IMR-90 (cell line): ENCODE results near the gene CST11. TPM values are rescaled to one million over a fixed set of nuclear protein-coding genes. Genes with fewer than 3 reads are reported as not detected.

Source experiments
- ATAC-seq: fragments of 200-7000 bp; cut with Tn5 transposase; 2 replicates; pipeline ENCODE4 v1.9.1; 2020; ENCODE audit warnings: low read depth, mild to moderate bottlenecking, moderate library complexity
- BruUV-seq: library from RNA; stranded (reverse); fragments of 400-500 nt; replicated peaks from 2 replicates; lab custom pipeline; 2021; lab: Mats Ljungman, UMichigan
- CTCF ChIA-PET: fragments of 300-600 bp; formaldehyde crosslinking; extraction: SDS; loops from one replicate; lab custom pipeline; 2021; ENCODE audit warnings: antibody characterized with exemption; lab: Yijun Ruan, JAX
- POLR2A ChIA-PET: fragments of 300-600 bp; sonication (Branson Sonifier 250); formaldehyde crosslinking; loops from one replicate; lab custom pipeline; 2022; ENCODE audit warnings: antibody characterized with exemption; ENCODE audit not compliant: unreplicated experiment; lab: Charles Lee
- DNase-seq: peaks from one replicate; pipeline ENCODE4 v3.0.0; 2013
- H2AFZ ChIP-seq: replicated peaks from 2 replicates; pipeline ENCODE3; 2013; ENCODE audit warnings: low read length, mild to moderate bottlenecking; ENCODE audit not compliant: poor library complexity
- H2AK5ac ChIP-seq: 2 replicates; pipeline ENCODE4 v1.6.1; 2013; ENCODE audit warnings: low read depth, low read length, inconsistent platforms
- H2AK9ac ChIP-seq: replicated peaks from 2 replicates; pipeline ENCODE3; 2013; ENCODE audit warnings: mild to moderate bottlenecking, low read depth, low read length, moderate library complexity; ENCODE audit not compliant: poor library complexity
- H2BK120ac ChIP-seq: 2 replicates; pipeline ENCODE4 v1.6.1; 2013; ENCODE audit warnings: low read depth, low read length, inconsistent platforms
- H2BK15ac ChIP-seq: 3 replicates; pipeline ENCODE4 v1.6.1; 2013; ENCODE audit warnings: low read depth, low read length, inconsistent platforms
- H2BK20ac ChIP-seq: 2 replicates; pipeline ENCODE4 v1.6.1; 2013; ENCODE audit warnings: low read depth, mild to moderate bottlenecking, inconsistent platforms, low read length, moderate library complexity
- H2BK5ac ChIP-seq: 2 replicates; pipeline ENCODE4 v1.6.1; 2013; ENCODE audit warnings: mild to moderate bottlenecking, low read depth, low read length, inconsistent platforms; ENCODE audit not compliant: poor library complexity, severe bottlenecking
- H3K14ac ChIP-seq: replicated peaks from 2 replicates; pipeline ENCODE4 v1.6.1; 2013; ENCODE audit warnings: low read depth, low read length, inconsistent platforms
- H3K18ac ChIP-seq: 2 replicates; pipeline ENCODE4 v1.6.1; 2013; ENCODE audit warnings: low read depth, low read length, control low read depth
- H3K23ac ChIP-seq: 2 replicates; pipeline ENCODE4 v1.6.1; 2013; ENCODE audit warnings: low read depth, low read length, inconsistent platforms
- H3K27ac ChIP-seq: 2 replicates; pipeline ENCODE4 v1.5.1; 2013; ENCODE audit warnings: mild to moderate bottlenecking, control low read depth, low read length; ENCODE audit not compliant: insufficient read depth
- H3K27me3 ChIP-seq: 2 replicates; pipeline ENCODE4 v1.6.1; 2013; ENCODE audit warnings: low read length; ENCODE audit not compliant: control insufficient read depth, insufficient read depth
- H3K36me3 ChIP-seq: 2 replicates; pipeline ENCODE4 v1.6.1; 2013; ENCODE audit warnings: low read length, mixed read lengths; ENCODE audit not compliant: control insufficient read depth, insufficient read depth
- H3K4ac ChIP-seq: 2 replicates; pipeline ENCODE4 v1.6.1; 2013; ENCODE audit warnings: low read depth, low read length, inconsistent platforms
- H3K4me1 ChIP-seq: 2 replicates; pipeline ENCODE4 v1.6.1; 2013; ENCODE audit warnings: low read length, mixed read lengths; ENCODE audit not compliant: control insufficient read depth, insufficient read depth
- H3K4me2 ChIP-seq: 2 replicates; pipeline ENCODE4 v1.6.1; 2013; ENCODE audit warnings: low read depth, mild to moderate bottlenecking, control low read depth, low read length, moderate library complexity
- H3K4me3 ChIP-seq: 2 replicates; pipeline ENCODE4 v1.5.1; 2013; ENCODE audit warnings: low read depth, mild to moderate bottlenecking, control low read depth, low read length, moderate library complexity; ENCODE audit not compliant: insufficient read depth
- H3K56ac ChIP-seq: 2 replicates; pipeline ENCODE4 v1.6.1; 2013; ENCODE audit warnings: low read length, inconsistent platforms; ENCODE audit not compliant: insufficient read depth; ENCODE audit errors: extremely low read depth
- H3K79me1 ChIP-seq, 2 experiments: 2 replicates each; pipeline ENCODE4 v1.6.1; 2013; ENCODE audit warnings: low read length in 2 of 2, inconsistent platforms in 1 of 2, low read depth in 1 of 2
- H3K9ac ChIP-seq: 2 replicates; pipeline ENCODE4 v1.6.1; 2013; ENCODE audit warnings: low read depth, low read length, control low read depth
- H3K9me1 ChIP-seq: 2 replicates; pipeline ENCODE4 v1.6.1; 2013; ENCODE audit warnings: low read length, inconsistent platforms; ENCODE audit not compliant: insufficient read depth
- H3K9me3 ChIP-seq: 2 replicates; pipeline ENCODE4 v1.6.1; 2013; ENCODE audit warnings: low read length; ENCODE audit not compliant: control insufficient read depth, insufficient read depth
- H4K20me1 ChIP-seq: 2 replicates; pipeline ENCODE4 v1.6.1; 2013; ENCODE audit warnings: low read length, inconsistent platforms; ENCODE audit not compliant: insufficient read depth
- H4K5ac ChIP-seq: 2 replicates; pipeline ENCODE4 v1.6.1; 2013; ENCODE audit warnings: mild to moderate bottlenecking, low read depth, low read length, control low read depth
- H4K8ac ChIP-seq, 2 experiments: 2 replicates each; pipeline ENCODE4 v1.6.1; 2013; ENCODE audit warnings: low read depth in 2 of 2, low read length in 2 of 2, control low read depth in 1 of 2, inconsistent platforms in 1 of 2
- H4K91ac ChIP-seq: 2 replicates; pipeline ENCODE4 v1.6.1; 2013; ENCODE audit warnings: low read depth, low read length, inconsistent platforms; ENCODE audit not compliant: insufficient read depth
- CEBPB ChIP-seq: IDR thresholded peaks from 2 replicates; pipeline ENCODE4 v1.6.1; 2012; ENCODE audit warnings: low read depth, low read length, improper control_type of control experiment
- FOS ChIP-seq: fragments of 150-350 bp; IDR thresholded peaks from 2 replicates; pipeline ENCODE4 v1.6.1; 2016; ENCODE audit warnings: low read depth, low read length
- RAD21 ChIP-seq: IDR thresholded peaks from 2 replicates; pipeline ENCODE4 v1.6.1; 2012; ENCODE audit warnings: low read length, improper control_type of control experiment
- RCOR1 ChIP-seq: IDR thresholded peaks from 2 replicates; pipeline ENCODE4 v1.6.1; 2012; ENCODE audit warnings: mild to moderate bottlenecking, low read length, improper control_type of control experiment; ENCODE audit not compliant: insufficient replicate concordance
- RFX5 ChIP-seq: IDR thresholded peaks from 2 replicates; pipeline ENCODE4 v1.8.0; 2012; ENCODE audit warnings: low read depth, mild to moderate bottlenecking, low read length, moderate library complexity
- WGBS, 2 experiments: methylation state at CpG; one replicate each; pipeline versions ENCODE4 v1.1.5 to v1.1.7; 2013; ENCODE audit warnings: missing lambda C conversion rate in 2 of 2; ENCODE audit not compliant: insufficient read length in 1 of 2; ENCODE audit errors: extremely low coverage in 2 of 2; 5-methylcytosine and 5-hydroxymethylcytosine counted together
- dilution Hi-C: fragments of 300-500 bp; cut with HindIII; formaldehyde crosslinking; loops from one replicate; pipeline ENCODE4 v1.14.3; 2018; ENCODE audit warnings: low sequenced_read_pairs; ENCODE audit not compliant: unreplicated experiment
- in situ Hi-C: fragments of 300-500 bp; cut with MboI; formaldehyde crosslinking; loops from 3 replicates; pipeline ENCODE4 v1.14.3; 2019; ENCODE audit warnings: low sequenced_read_pairs, inconsistent platforms, mixed read lengths
- intact Hi-C: fragments of 100-400 bp; cut with micrococcal nuclease; formaldehyde crosslinking; loops from 2 replicates; pipeline ENCODE4 v1.10.0; 2022
- polyA plus RNA-seq, 3 experiments: library from polyadenylated mRNA; depleted of rRNA; stranded (reverse); fragments of >200 nt; gene quantifications; 2 replicates each; pipeline ENCODE4 v1.2.3, GENCODE V29; 2012; ENCODE audit warnings: low replicate concordance in 1 of 3
- total RNA-seq: library from RNA; depleted of rRNA; stranded (reverse); fragments of >200 nt; gene quantifications from 2 replicates; pipeline ENCODE4 v1.2.3, GENCODE V29; 2012
- TF ChIP-seq, protein P1 (sequence below): conservative IDR thresholded peaks from 2 replicates; pipeline ENCODE4 v1.5.1; 2012; ENCODE audit warnings: mild to moderate bottlenecking, low read depth, low read length, improper control_type of control experiment

CST11 gene
- total and polyA plus RNA-seq, 2 of the 4 experiments (the other 2 are of a cell fraction), result not detected

DNA sequence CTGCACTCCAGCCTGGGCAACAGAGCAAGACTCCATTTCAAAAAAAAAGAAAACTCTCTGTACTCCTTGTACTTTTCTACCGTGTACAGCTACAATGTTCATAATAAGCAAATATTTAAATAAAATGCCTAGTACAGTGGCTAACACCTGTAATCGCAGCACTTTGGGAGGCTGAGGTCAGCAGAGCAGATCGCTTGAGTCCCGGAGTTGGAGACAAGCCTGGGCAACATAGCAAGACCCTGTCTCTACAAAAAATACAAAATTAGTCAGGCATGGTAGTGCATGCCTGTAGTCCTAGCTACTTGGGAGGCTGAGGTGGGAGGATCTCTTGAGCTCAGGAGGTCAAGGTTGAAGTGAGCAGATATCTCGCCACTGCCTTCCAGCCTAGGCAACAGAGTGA, 37.1 kb downstream of the CST11 start:
- H2AFZ ChIP-seq, result no peak overlapping the region
- H3K27me3 ChIP-seq, result no peaks in the 10 kb centered on the region
- H3K14ac ChIP-seq, result no peak overlapping the region
- dilution Hi-C loops, result no loop called here
- H3K9me1 ChIP-seq, result 0 out of 2 replicates have a peak, but pooled peaks cover 4% of the 10 kb centered on the region
- no peak overlapping the region for H3K9ac ChIP-seq
- TF ChIP-seq CEBPB (no peak), RCOR1 (no peak), FOS (no peak), RFX5 (no peak), RAD21 (no peak)
- TF ChIP-seq, protein P1, sequence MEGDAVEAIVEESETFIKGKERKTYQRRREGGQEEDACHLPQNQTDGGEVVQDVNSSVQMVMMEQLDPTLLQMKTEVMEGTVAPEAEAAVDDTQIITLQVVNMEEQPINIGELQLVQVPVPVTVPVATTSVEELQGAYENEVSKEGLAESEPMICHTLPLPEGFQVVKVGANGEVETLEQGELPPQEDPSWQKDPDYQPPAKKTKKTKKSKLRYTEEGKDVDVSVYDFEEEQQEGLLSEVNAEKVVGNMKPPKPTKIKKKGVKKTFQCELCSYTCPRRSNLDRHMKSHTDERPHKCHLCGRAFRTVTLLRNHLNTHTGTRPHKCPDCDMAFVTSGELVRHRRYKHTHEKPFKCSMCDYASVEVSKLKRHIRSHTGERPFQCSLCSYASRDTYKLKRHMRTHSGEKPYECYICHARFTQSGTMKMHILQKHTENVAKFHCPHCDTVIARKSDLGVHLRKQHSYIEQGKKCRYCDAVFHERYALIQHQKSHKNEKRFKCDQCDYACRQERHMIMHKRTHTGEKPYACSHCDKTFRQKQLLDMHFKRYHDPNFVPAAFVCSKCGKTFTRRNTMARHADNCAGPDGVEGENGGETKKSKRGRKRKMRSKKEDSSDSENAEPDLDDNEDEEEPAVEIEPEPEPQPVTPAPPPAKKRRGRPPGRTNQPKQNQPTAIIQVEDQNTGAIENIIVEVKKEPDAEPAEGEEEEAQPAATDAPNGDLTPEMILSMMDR, result no peak
- H3K56ac ChIP-seq, result no peak overlapping the region
- peaks cover 3 to 42% of the 10 kb centered on the region in 2 experiments for H3K79me1 ChIP-seq
- H4K8ac ChIP-seq, result no peak overlapping the region
- H3K4me1 ChIP-seq, result peaks cover 8% of the 10 kb centered on the region
- ChIA-PET POLR2A (no interaction called here), CTCF (interaction anchor here (1.4 kb wide), 1 partner anchor 31 kb away, joined by 3 read pairs; no protein-coding TSS in a partner anchor)
- WGBS, 2 experiments, result no CpG with 5 or more reads among the region's 5 CpGs
- BruUV-seq, result no TSS peak
- no peak for ATAC-seq
- H2AK5ac ChIP-seq, result no peak overlapping the region
- H3K4me3 ChIP-seq, result no peak overlapping the region
- no peak overlapping the region for H2BK20ac ChIP-seq
- H4K91ac ChIP-seq, result no peak overlapping the region
- no peak overlapping the region for H2BK120ac ChIP-seq
- no peak overlapping the region for H2AK9ac ChIP-seq
- no peak for DNase-seq
- no peak overlapping the region for H2BK15ac ChIP-seq
- H2BK5ac ChIP-seq, result no peak overlapping the region
- H3K27ac ChIP-seq, result no peak overlapping the region
- H3K36me3 ChIP-seq, result no peaks in the 10 kb centered on the region
- H3K18ac ChIP-seq, result no peak overlapping the region
- no peak overlapping the region for H4K5ac ChIP-seq
- no peak overlapping the region for H3K23ac ChIP-seq
- H3K4me2 ChIP-seq, result no peak overlapping the region
- no peaks in the 10 kb centered on the region for H3K9me3 ChIP-seq
- H3K4ac ChIP-seq, result no peak overlapping the region
- in situ Hi-C loops, result no loop called here
- H4K20me1 ChIP-seq, result peaks cover 31% of the 10 kb centered on the region
- intact Hi-C loops, result no loop called here
